Duodenal mucosa (tissue), 2 donors: ENCODE measurements around the gene BACH2.

Experiments used
- H3K27ac ChIP-seq: one replicate; pipeline ENCODE4 v1.7.0; 2013; ENCODE audit warnings: low read depth, low read length
- H3K27me3 ChIP-seq, 2 donors: one replicate each; pipeline ENCODE4 v1.7.0; 2013; ENCODE audit warnings: low read length in 2 of 2, control low read depth in 1 of 2; ENCODE audit not compliant: insufficient read depth in 2 of 2, control insufficient read depth in 1 of 2
- H3K36me3 ChIP-seq, 2 donors: one replicate each; pipeline ENCODE4 v1.7.0; 2013; ENCODE audit warnings: low read length in 2 of 2, control low read depth in 1 of 2; ENCODE audit not compliant: insufficient read depth in 2 of 2, control insufficient read depth in 1 of 2
- H3K4me1 ChIP-seq, 2 donors: one replicate each; pipeline ENCODE4 v1.7.0; 2013; ENCODE audit warnings: low read length in 2 of 2, control low read depth in 1 of 2; ENCODE audit not compliant: insufficient read depth in 2 of 2, control insufficient read depth in 1 of 2
- H3K4me3 ChIP-seq, 2 donors: one replicate each; pipeline ENCODE4 v1.7.0; 2013; ENCODE audit warnings: low read length in 2 of 2, low read depth in 1 of 2
- H3K9ac ChIP-seq, 2 donors: one replicate each; pipeline ENCODE4 v1.7.0; 2013; ENCODE audit warnings: low read length in 2 of 2, low read depth in 1 of 2
- H3K9me3 ChIP-seq, 2 donors: one replicate each; pipeline ENCODE4 v1.7.0; 2013; ENCODE audit warnings: low read length in 2 of 2, control low read depth in 1 of 2; ENCODE audit not compliant: control insufficient read depth in 1 of 2

Gene BACH2

GRCh38 chr6:90293319-90293953 is 3.2 kb downstream of the BACH2 start:
- no peak overlapping the region for H3K4me3 ChIP-seq
- H3K4me1 ChIP-seq, result peaks cover 0 to 4% of the 10 kb centered on the region in 2 donors
- H3K9ac ChIP-seq, result no peak overlapping the region
- H3K36me3 ChIP-seq, result no peaks in the 10 kb centered on the region
- H3K27ac ChIP-seq, result no peak overlapping the region
- no peaks in the 10 kb centered on the region for H3K9me3 ChIP-seq
- peaks cover 36 to 44% of the 10 kb centered on the region in 2 donors for H3K27me3 ChIP-seq

GRCh38 chr6:90291565-90291964 is 5.1 kb downstream of the BACH2 start:
- H3K27ac ChIP-seq, result no peak overlapping the region

GRCh38 chr6:90290811-90291420 is 5.7 kb downstream of the BACH2 start:
- Histone ChIP-seq H3K27me3 (peaks cover 28 to 31% of the 10 kb centered on the region in 2 donors), H3K4me1 (peaks cover 0 to 8% of the 10 kb centered on the region in 2 donors)

More at GRCh38 chr6:90291565-90291964, 5.1 kb downstream of the BACH2 start:
- Histone ChIP-seq H3K27me3 (peaks cover 28 to 31% of the 10 kb centered on the region in 2 donors), H3K9me3 (no peaks in the 10 kb centered on the region), H3K4me3 (no peak overlapping the region), H3K4me1 (peaks cover 0 to 4% of the 10 kb centered on the region in 2 donors), H3K9ac (no peak overlapping the region), H3K36me3 (no peaks in the 10 kb centered on the region)

GRCh38 chr6:90289902-90290301 is 6.7 kb downstream of the BACH2 start:
- Histone ChIP-seq H3K9me3 (no peaks in the 10 kb centered on the region), H3K9ac (no peak overlapping the region), H3K4me3 (no peak overlapping the region), H3K36me3 (no peaks in the 10 kb centered on the region), H3K4me1 (peaks cover 0 to 14% of the 10 kb centered on the region in 2 donors), H3K27me3 (peaks cover 20 to 24% of the 10 kb centered on the region in 2 donors), H3K27ac (no peak overlapping the region)

More at GRCh38 chr6:90290811-90291420, 5.7 kb downstream of the BACH2 start:
- Histone ChIP-seq H3K4me3 (no peak overlapping the region), H3K27ac (no peak overlapping the region), H3K9me3 (no peaks in the 10 kb centered on the region), H3K36me3 (no peaks in the 10 kb centered on the region), H3K9ac (no peak overlapping the region)

GRCh38 chr6:90288404-90288803 is 8.2 kb downstream of the BACH2 start:
- Histone ChIP-seq H3K27ac (no peak overlapping the region), H3K27me3 (peaks cover 9 to 10% of the 10 kb centered on the region in 2 donors), H3K4me3 (no peak overlapping the region), H3K9me3 (no peaks in the 10 kb centered on the region), H3K36me3 (no peaks in the 10 kb centered on the region), H3K4me1 (peaks cover 0 to 20% of the 10 kb centered on the region in 2 donors), H3K9ac (no peak overlapping the region)

GRCh38 chr6:90286884-90287488 is 9.7 kb downstream of the BACH2 start:
- Histone ChIP-seq H3K27ac (no peak overlapping the region), H3K9ac (no peak overlapping the region), H3K27me3 (peaks cover 2 to 3% of the 10 kb centered on the region in 2 donors), H3K4me3 (no peak overlapping the region), H3K36me3 (no peaks in the 10 kb centered on the region), H3K9me3 (no peaks in the 10 kb centered on the region), H3K4me1 (peaks cover 0 to 20% of the 10 kb centered on the region in 2 donors)

- no peak overlapping the region for H3K27ac ChIP-seq
- H3K9me3 ChIP-seq, result no peaks in the 10 kb centered on the region
- no peak overlapping the region for H3K9ac ChIP-seq
- peaks cover 0 to 20% of the 10 kb centered on the region in 2 donors for H3K4me1 ChIP-seq
- H3K36me3 ChIP-seq, result no peaks in the 10 kb centered on the region
- H3K4me3 ChIP-seq, result peak overlapping the region in 1 of 2 donors; percentile 12
- peaks cover 0 to 3% of the 10 kb centered on the region in 2 donors for H3K27me3 ChIP-seq
These were observed 10.8 kb downstream of the BACH2 start for GRCh38 chr6:90285611-90286381.

- H3K27ac ChIP-seq, result no peak overlapping the region
- no peak overlapping the region for H3K9ac ChIP-seq
- no peaks in the 10 kb centered on the region for H3K36me3 ChIP-seq
- H3K4me1 ChIP-seq, result peaks cover 0 to 20% of the 10 kb centered on the region in 2 donors
- no peaks in the 10 kb centered on the region for H3K9me3 ChIP-seq
- H3K4me3 ChIP-seq, result peak overlapping the region; percentile 12 to 40
- H3K27me3 ChIP-seq, result no peaks in the 10 kb centered on the region
These were observed 11.6 kb downstream of the BACH2 start for GRCh38 chr6:90285042-90285481.

GRCh38 chr6:90284236-90285041 is 12.2 kb downstream of the BACH2 start:
- H3K36me3 ChIP-seq, result no peaks in the 10 kb centered on the region
- no peaks in the 10 kb centered on the region for H3K27me3 ChIP-seq
- no peaks in the 10 kb centered on the region for H3K9me3 ChIP-seq
- peaks cover 0 to 20% of the 10 kb centered on the region in 2 donors for H3K4me1 ChIP-seq
- no peak overlapping the region for H3K9ac ChIP-seq
- peak overlapping the region; percentile 12 to 40 for H3K4me3 ChIP-seq
- no peak overlapping the region for H3K27ac ChIP-seq
